NCI-H2196 treated with DMSO at 0.1 percent for 48 hours (cell line): ENCODE measurements around the gene CDC25B.

Experiments
- DNase-seq: peaks from one replicate; lab custom pipeline; 2025; ENCODE audit not compliant: unreplicated experiment; lab: John Stamatoyannopoulos, UW

CDC25B gene

GRCh38 chr20:3795511-3796468 lies at the start of gene CDC25B:
CDC25B (plus strand) TSS chr20:3796310; CDS start chr20:3796532, 222 bp downstream.
- peak; percentile 86 for DNase-seq

- DNase-seq, result no peak
Measured at GRCh38 chr20:3747471-3747870, 48.6 kb upstream of the CDC25B start.

GRCh38 chr20:3748073-3748472 lies 48.0 kb upstream of the CDC25B start:
- no peak for DNase-seq

- DNase-seq, result no peak
Measured at GRCh38 chr20:3749087-3749688, 46.9 kb upstream of the CDC25B start.

- no peak for DNase-seq
Measured at GRCh38 chr20:3749689-3750531, 46.2 kb upstream of the CDC25B start.

GRCh38 chr20:3751305-3751674 lies 44.8 kb upstream of the CDC25B start:
- no peak for DNase-seq

GRCh38 chr20:3751675-3752385 lies 44.3 kb upstream of the CDC25B start:
- peak; percentile 84 for DNase-seq

GRCh38 chr20:3752386-3752759 lies 43.7 kb upstream of the CDC25B start:
- DNase-seq, result no peak

- DNase-seq, result peak; percentile 38
Measured at GRCh38 chr20:3753098-3753497, 43.0 kb upstream of the CDC25B start.

GRCh38 chr20:3753501-3754275 lies 42.4 kb upstream of the CDC25B start:
- no peak for DNase-seq

GRCh38 chr20:3754276-3754630 lies 41.9 kb upstream of the CDC25B start:
- DNase-seq, result no peak

GRCh38 chr20:3755269-3755668 lies 40.8 kb upstream of the CDC25B start:
- no peak for DNase-seq

GRCh38 chr20:3755814-3756480 lies 40.2 kb upstream of the CDC25B start:
- DNase-seq, result no peak

GRCh38 chr20:3757268-3757667 lies 38.8 kb upstream of the CDC25B start:
- no peak for DNase-seq

GRCh38 chr20:3758566-3758965 lies 37.5 kb upstream of the CDC25B start:
- no peak for DNase-seq

- no peak for DNase-seq
Measured at GRCh38 chr20:3759316-3759823, 36.7 kb upstream of the CDC25B start.

- DNase-seq, result no peak
Measured at GRCh38 chr20:3759884-3760283, 36.2 kb upstream of the CDC25B start.

- no peak for DNase-seq
Measured at GRCh38 chr20:3760655-3761348, 35.3 kb upstream of the CDC25B start.
